ENCODE results near the gene CRIM1. TPM values are rescaled to one million over a fixed set of nuclear protein-coding genes. Genes with fewer than 3 reads are reported as not detected.
"Not testable (repeated sequence)": the region's sequence is repeated elsewhere in the genome, so short reads cannot be mapped to it uniquely, and the experiment has no call there.

CRIM1 gene
- polyA plus RNA-seq, 1 donor: 15.7 TPM

DNA sequence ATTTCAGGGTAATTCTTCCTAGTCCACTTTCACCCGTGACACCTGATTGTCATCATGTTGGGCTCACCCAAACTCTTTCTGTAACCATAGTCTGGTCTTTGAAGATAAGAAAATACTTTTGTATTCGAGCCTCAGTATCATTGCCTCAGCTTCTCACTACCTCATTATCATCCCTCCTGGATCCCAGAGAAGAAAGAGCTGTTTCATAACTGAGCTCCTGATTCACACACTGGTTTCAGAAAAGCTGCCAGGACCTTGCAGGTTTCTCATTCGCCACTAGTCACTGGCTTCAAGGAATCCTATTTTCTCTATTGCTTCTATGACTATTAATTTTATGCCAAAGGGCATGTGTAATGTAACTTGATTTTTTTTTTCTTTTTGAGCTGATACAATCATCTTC, 2.9 kb upstream of the CRIM1 start:
- no peak for DNase-seq (ENCODE audit: low read depth)

DNA sequence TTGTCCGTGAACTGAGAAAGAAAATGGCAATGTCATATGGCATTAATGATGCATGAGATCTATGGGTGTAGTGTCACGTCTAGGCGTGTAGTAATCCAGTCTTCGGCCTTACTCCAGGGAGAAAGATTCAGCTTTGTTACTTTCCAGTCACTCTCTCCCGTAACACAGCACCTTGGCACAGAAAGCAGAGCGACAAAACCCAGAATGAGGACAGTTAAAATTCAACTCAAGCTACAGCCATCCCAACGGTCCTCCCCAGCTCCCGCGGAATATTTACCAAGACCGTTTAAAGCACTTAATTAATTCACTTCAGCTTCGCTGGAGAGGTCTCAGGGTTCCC, 797 bp upstream of the CRIM1 start:
- DNase-seq (ENCODE audit: low read depth): no peak

DNA sequence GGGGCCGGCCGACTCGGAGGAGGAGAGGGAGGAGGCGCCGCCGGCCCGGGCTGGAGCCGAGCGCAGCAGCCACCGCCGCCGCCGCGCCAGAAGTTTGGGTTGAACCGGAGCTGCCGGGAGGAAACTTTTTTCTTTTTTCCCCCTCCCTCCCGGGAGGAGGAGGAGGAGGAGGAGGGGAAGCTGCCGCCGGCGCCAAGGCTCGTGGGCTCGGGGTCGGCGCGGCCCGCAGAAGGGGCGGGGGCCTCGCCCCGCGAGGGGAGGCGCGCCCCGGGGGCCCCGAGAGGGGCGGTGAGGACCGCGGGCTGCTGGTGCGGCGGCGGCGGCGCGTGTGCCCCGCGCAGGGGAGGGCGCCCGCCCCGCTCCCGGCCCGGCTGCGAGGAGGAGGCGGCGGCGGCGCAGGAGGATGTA, 316 bp downstream of the CRIM1 start:
- DNase-seq (ENCODE audit: low read depth): no peak

DNA sequence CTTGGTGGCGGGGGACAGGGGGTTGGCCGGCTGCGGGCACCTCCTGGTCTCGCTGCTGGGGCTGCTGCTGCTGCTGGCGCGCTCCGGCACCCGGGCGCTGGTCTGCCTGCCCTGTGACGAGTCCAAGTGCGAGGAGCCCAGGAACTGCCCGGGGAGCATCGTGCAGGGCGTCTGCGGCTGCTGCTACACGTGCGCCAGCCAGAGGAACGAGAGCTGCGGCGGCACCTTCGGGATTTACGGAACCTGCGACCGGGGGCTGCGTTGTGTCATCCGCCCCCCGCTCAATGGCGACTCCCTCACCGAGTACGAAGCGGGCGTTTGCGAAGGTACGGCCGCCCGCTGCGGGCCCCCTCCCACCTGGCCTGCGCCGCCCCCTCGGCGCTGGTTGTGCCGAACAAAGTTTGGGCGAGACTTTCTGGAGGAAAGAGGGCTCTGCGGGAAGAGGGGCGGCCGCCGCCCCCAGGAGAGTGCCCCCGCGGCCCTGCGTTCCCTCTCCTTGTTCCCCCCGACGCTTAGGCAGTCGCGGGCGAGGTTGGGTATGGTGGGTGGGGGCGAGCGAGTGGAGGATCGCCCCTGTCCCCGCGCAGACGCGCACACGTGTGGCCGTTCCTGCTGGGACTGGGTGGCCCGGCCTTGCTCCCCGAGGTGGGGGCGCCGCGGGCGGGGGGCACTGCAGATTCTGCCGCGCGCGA, 866 bp downstream of the CRIM1 start:
- no peak for DNase-seq (ENCODE audit: low read depth)

DNA sequence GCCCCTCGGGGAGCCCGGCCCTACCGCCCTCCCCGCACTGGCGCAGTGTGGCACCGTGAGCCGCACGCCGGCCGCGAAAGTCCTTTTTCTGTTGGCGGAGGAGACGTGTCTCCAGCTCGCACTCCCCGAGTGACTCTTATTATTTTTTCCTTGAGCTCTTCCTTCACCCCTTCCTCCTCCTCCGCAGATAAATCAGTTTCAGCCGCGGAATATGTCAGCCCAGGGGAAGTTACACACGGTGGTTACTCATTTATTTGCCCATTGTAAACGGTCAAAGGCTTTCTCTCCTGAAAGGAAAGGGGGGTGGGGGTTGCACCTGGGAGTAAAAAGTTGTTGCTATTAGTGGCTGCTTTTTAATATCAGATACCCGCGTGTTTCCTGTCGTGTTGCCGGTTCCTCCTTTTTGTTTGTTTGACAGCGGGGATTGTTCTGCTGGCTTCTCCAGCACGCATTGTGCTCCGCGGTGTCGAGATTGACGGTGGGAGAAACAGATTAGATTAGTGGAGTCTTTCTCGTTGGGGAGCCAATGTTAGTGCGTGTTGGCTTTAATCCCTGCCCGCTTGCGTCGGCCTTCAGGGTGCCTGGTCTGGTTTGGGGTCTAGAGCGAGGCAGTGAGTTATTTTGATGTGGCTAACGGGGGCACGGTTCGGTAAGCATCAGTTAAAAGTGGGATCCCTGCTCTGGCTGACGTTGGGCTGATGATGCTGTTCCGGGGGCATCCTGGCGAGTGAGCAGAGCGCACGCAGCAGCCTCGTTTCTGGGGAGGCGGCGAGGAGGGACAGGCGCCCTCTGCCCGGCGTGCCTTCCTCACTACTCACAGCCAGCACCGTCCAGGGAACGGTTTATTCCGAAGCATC, 1.6 kb downstream of the CRIM1 start:
- no peak for DNase-seq (ENCODE audit: low read depth)

DNA sequence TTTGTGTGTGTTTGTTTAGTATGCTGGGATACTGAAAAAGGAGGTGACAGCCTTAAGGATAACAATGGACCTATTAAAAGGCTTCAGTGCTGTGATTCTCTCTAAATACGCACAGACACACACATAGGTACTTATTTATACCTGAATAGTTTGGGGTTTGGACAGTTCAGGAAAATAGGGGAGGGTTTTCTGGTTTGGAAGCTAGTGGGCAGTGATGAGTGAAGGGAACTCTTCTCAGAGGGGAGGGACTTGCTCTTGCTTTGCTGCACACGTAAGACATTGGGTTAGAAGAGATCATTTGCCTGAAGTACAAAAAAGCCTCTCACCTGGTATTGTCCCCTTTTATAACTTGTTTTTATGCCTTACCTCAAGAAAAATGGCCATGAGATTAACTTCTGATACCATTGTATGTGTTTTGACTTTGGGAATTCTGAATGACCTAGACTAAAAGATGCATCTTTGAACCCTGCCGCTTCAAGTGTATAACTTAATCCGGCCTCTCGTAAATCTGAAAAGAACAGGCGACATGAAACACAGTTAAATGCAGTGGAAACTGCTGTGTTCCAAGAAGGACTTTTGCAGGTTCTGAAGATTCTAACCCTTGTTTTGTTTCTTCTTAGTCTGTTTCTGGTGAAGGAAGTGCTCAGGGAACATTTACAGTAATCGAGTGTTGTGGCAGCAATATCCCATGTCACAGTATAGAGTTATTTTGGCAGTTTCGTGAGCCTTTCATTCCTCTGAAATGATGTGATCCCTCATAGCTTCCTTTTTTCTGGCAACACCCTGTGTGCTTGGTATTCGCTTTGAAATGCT, 2.5 kb downstream of the CRIM1 start:
- DNase-seq (ENCODE audit: low read depth): no peak

DNA sequence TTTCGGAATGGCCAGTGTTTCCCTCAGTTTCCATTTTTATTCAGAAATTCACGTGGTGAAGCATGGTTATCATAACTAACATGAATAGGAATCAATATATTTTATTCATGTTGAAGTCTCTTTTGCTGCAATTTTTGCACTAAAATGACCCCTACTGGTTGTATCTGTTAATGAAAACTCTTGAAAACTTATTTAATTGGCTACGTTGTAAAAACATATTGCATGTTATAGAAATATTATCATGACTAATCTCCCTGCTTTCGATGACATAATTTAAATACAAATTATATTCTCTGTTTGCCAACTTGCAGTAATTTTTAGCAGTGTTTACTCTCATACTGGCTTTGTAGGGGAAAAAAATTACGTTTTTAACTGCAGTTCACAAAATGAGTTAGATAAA, 3.5 kb downstream of the CRIM1 start:
- DNase-seq (ENCODE audit: low read depth): no peak

DNA sequence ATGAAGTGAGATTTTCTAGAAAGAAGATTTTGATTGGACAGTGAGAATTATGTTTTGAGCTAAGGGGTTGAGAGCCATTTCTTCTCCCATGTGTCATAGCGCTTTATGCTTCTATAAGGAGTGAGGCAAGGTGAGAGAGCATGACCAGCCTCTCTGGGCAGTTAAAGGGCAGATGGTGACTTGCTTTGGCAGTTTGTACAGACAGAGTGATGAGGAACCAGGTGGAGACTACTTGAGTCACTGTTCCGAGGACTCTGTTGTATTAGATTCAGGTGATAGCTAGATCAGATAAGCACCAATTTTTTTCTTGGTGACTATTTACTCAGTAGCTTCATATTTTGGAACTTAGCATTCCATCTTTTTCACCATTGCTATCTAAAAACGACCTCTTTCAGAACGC, 4.5 kb downstream of the CRIM1 start:
- no peak for DNase-seq (ENCODE audit: low read depth)

DNA sequence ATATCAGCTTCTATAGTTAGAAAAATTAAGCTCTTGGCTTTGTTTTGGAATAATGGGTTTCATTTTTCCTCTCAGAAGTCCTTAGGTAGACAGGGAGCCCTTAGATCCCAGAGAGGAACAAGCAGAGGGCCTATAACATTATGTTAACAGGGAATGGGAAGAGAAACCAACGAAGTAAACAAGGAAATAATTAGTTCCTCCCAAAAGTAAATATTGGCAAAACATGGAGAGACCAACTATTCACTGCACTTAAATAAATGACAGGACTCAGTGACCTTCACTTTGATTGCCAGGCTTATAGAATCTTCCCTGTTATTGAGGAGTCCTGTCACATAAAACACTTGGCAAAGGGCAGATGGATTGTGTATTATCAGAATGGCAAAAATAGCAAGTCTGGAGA, 5.3 kb downstream of the CRIM1 start:
- DNase-seq (ENCODE audit: low read depth): no peak

DNA sequence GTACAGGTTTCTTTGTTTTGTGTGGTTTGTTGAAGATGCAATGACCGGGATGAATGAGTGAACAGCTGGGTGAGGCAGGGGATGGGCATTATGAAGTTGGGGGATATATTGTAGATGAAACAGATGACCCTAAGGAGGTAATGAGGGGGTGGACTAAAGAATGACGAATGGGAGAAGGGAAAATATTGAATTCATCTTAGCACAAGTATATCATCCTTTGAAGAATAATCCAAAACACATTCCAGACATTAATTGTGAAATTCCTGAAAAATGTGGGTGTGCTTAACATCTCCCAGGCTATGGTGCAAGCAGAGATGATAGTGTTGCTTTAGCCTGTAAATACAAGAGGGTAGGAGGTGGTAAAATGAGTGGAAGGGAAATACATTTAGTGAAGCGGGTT, 5.8 kb downstream of the CRIM1 start:
- no peak for DNase-seq (ENCODE audit: low read depth)

DNA sequence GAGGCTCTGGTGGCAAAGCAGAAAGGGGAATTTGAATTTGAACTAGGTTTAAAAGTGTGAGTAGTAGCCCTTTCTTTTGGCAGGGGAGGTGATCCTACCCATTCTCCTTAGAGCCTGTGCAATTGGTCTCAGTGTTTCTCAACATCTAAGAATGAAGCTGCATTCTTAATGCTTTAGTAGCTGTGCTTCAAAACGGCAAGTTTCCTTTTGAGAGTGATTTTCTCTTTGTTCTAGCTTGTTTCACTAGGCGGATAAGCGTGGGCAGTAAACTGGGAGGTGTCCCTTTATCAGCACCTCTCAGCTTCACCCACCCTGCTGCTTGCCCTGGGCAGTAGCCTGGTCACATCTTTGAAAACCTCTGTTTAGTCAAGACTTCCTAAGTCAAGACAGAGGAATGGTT, 6.7 kb downstream of the CRIM1 start:
- DNase-seq (ENCODE audit: low read depth): no peak

DNA sequence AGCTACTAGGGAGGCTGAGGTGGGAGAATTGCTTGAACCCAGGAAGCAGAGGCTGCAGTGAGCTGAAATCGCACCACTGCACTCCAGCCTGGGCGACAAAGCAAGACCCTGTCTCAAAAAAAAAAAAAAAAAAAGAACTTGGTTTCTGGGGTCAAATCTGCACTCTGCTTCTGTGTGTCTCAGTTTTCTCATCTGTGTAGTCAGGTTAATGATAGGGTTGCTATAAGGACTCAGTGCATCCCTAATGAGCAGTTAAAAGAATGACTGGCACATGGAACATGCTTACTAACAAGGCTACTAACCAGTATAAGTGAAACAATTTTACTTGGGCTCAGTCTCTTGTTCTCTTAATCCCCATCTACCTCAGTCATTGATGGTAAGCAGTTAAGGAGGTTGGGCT, 7.5 kb downstream of the CRIM1 start:
- not testable (repeated sequence) for DNase-seq (ENCODE audit: low read depth)

DNA sequence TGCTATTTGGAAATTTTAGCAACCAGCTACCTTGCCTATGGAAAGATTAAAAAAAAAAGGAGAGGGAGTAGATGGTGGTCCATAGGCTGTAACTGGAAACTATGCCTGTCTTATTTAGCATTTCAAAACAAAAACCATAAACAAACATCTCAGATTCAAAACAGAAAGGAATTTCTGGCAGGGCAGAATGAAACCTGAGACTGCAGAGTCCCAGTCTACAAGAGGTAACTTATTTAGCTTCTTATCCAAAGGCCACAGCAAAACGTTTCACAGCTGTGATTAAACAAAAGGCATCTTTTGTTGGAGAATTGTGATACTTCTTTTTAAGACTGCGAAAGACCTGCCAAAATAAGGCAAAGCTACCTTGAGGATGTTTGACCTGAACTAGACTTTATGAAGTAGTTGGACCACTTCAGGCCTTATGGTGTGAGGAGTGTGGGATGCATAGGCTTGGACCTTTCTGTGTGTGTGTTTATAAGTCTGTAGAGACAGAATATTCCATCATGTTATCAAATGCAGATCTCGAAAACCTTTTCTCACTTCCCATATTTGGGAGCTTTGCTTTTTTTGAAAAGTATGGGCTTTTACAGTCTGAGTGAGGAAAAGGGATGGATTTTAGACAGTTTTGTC, 11.0 kb downstream of the CRIM1 start:
- no peak for DNase-seq (ENCODE audit: low read depth)

DNA sequence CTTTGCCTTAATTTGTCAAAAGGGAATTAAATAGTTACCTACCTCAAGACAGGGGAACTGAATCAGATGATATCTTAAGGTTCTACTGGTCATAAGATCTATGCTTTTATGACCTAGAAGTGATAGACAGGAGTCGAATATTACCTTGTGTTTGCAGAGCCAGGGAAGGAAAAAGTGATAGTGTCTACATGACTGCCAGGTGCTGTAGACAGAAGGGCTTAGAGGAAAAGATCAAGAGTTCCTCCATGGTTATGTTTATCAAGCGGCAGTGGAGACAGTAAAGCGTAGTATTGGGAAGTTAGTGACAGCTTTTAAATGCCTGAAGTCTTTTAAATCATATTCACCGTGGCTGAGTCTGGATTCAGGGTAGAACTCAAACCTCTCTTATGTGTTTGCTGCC, 11.9 kb downstream of the CRIM1 start:
- DNase-seq (ENCODE audit: low read depth): no peak

DNA sequence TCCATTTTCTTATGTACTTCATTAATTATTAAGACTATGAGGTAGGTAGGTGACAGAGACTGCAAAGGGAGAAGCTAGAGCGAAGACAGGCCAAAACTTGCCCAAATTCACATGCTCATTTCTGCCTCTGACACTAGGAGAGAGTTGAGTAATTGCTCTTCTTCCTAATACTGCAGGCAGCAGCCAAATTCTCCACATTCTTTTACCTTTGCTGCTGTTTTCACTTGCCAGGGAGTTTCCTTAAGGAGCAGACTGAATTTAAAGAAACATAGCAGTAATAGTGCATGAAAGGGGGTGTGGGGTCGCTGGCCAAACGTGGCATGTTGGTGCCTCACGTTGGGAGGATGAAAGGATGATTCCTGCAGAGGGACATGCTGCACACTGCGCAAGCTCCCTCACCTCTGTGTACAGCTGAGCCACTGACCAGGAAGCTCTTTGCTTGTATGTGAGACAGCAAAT, 12.3 kb downstream of the CRIM1 start:
- DNase-seq (ENCODE audit: low read depth): no peak

DNA sequence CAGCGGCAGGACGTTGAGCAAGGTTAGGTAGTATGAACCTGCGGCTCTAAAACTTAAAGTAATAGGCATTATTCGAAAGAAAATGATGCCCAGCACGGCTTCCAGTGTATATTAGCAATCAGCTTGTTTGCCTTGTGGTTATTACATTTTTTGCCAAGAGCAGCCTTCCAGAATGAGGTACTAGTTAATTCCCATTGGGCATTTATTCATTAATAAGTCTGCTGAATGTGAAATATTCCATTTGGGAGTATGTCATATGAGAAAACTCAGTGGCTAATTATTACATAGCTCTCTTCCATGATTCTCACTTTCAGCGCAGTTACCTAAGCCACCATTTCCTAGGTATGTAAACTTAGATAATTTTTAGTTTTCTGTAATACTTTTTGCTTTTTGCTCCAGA, 12.9 kb downstream of the CRIM1 start:
- DNase-seq (ENCODE audit: low read depth): no peak

DNA sequence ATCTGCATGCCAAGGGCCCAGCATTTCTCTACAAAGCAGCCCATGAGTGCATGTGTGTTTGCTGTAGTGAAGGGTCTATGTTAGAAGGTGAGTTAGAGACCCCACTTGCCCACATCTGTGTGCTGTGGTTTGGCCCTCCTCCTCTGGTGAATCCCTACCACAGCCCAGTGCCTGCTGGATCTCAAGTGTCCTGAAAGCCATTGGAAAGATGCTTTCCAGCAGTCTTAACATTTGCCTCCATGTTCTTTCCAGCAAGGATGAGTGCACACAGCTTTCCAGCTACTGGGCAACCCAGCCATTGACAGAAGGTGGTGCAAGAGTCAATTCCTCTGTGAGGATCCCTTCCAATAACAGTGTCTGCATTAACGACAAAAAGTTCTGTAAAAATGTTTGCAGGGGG, 13.6 kb downstream of the CRIM1 start:
- DNase-seq (ENCODE audit: low read depth): no peak

DNA sequence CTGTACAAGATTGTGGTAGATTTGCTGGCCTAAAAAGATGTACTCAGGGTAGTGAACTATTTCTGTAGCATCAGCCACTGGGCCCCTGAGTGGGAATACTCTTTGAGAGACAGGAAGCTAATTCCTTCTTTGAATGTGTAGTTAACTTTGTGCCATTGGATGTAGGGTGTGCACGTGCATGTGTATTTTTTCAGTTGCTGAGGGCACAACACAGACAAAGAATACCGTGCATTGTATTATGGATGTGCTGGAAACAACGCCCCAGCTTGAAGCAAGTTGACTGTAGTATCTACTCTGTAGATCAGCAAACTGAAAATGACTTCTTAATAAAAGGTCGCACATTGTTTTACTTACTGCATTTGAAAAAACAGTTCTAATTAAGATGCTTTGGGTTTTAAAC, 14.1 kb downstream of the CRIM1 start:
- DNase-seq (ENCODE audit: low read depth): no peak

DNA sequence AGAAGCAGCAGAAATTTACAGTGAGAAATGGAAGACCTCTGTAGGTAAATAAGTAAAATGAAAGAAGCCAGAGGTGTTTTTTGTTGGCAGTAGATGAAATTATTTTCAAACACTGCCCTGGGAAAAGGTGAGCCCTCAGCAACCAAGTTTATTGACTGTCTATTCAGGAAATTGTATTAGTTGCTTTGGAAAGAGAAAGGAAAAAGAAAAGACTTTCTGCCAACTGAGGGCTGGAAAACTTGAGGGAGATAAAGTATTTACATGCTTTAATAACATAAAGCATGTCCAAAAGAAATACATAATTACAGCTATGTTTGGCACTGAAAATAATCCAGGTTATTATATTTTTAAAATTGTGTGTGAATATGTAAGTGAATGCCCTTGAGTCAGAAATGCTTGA, 14.7 kb downstream of the CRIM1 start:
- DNase-seq (ENCODE audit: low read depth): no peak

DNA sequence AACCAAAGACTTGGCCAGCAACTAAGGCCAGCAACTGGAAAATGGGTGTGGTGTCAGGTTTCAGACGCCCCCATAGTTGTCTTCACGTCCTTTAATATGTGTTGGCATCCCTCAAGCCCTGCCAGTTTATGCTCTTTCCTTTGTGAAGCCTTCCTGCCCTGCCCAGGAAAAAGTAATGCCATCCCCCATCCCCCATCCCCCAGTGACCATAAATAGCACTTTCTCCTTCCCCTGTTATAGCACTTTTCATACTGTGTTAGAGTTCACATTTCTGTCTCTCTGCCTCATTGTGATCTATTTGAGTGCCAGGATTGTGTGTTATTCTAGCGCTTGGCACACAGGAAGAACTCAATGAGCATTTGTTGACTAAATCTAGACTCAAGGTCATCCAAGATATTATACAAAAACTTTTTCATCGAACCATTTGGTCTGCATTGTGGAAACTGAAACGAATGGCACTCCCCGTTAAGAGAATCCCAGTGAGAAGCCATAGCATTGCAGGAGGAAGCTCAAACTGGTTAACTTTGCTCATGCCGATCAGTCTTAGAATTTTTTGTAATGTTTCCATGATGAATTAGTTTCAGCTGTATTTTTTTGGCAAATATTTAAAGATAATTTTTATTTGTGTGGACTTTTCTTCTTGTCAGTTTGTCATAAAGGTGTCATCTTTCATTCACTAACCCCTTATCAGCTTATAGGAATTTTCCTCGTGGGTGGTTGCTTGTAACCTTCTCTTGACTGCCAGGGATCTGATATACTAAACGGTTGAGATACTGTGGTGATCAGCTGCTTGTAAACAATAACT, 15.7 kb downstream of the CRIM1 start:
- no peak for DNase-seq (ENCODE audit: low read depth)

DNA sequence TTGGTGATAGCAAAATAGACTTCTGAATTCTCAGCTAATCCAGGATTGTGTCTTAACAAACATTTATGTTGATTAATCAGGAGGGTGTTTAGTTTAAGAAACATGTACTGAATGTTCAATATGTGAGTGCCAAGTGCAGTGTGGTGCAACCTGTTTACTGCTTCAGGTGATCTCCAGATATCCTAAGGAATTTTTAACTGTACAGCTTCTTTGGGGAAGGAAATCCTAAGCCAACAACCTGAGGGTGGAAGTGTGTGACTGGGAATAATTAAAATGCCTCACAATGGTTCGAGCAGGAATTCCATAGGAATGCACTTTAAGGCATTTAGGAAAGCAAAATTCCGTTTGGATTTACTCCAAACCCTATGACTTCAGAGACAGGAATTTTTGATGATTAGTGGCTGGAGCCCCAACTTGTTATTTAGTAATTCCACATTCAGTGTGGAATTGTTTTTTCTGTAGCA, 16.4 kb downstream of the CRIM1 start:
- DNase-seq (ENCODE audit: low read depth): no peak

Data from forelimb muscle (tissue), 1 donor.